Endothelial cell of umbilical vein (primary cell): Measurements from ENCODE around the gene MAP7D3.
A peak's percentile ranks its signal among the peaks of the same experiment; 100 is the strongest.

ENCODE experiments used
- CTCF ChIP-seq, 2 donors: IDR thresholded peaks; 1 replicate in 1 of 2; 2 replicates in 1 of 2; pipeline ENCODE4 v1.5.1; 2011; ENCODE audit warnings: low read length in 2 of 2, mild to moderate bottlenecking in 2 of 2, moderate library complexity in 2 of 2, control low read depth in 1 of 2, inconsistent platforms in 1 of 2, low read depth in 1 of 2; ENCODE audit not compliant: insufficient read depth in 1 of 2; ENCODE audit errors: extremely low read depth in 1 of 2
- POLR2A ChIP-seq: IDR thresholded peaks from 2 replicates; pipeline ENCODE4 v1.6.1; 2012; ENCODE audit warnings: low read depth, mild to moderate bottlenecking, control low read depth, low read length
- POLR2AphosphoS5 ChIP-seq: IDR thresholded peaks from 2 replicates; pipeline ENCODE4 v1.6.1; 2012; ENCODE audit warnings: low read depth, mild to moderate bottlenecking, control low read depth, low read length, moderate library complexity; ENCODE audit not compliant: insufficient read depth

- TF ChIP-seq CTCF (IDR thresholded peaks at IDR 0.05; ENCODE audit: extremely low read depth in 1 of 2, insufficient read depth in 1 of 2, low read depth in 1 of 2, low read length in 2 of 2), result no peak
- peak; percentile 77 for TF ChIP-seq POLR2A
- TF ChIP-seq POLR2AphosphoS5, result no peak
Measured at GRCh38 chrX:136251041-136251991, at the start of gene MAP7D3.
